Left ventricle myocardium inferior (tissue), 1 donor: ENCODE data around the gene MED6. TPM values are rescaled to one million over a fixed set of nuclear protein-coding genes. Genes with fewer than 3 reads are reported as not detected.

Experiments
- DNase-seq: peaks from one replicate; pipeline ENCODE4 v3.0.0-alpha.2; 2020
- H3K27ac ChIP-seq: fragments of 200-600 bp; replicated peaks from 2 replicates; pipeline ENCODE4 v1.8.0; 2021
- H3K27me3 ChIP-seq: fragments of 200-600 bp; 2 replicates; pipeline ENCODE4 v1.8.0; 2021; ENCODE audit warnings: low read depth
- H3K36me3 ChIP-seq: fragments of 200-600 bp; 2 replicates; pipeline ENCODE4 v1.8.0; 2021
- H3K4me1 ChIP-seq: fragments of 200-600 bp; 2 replicates; pipeline ENCODE4 v1.8.0; 2021
- H3K4me3 ChIP-seq: fragments of 200-600 bp; 2 replicates; pipeline ENCODE4 v1.8.0; 2021; ENCODE audit warnings: mild to moderate bottlenecking, moderate library complexity
- H3K9me3 ChIP-seq: fragments of 200-600 bp; replicated peaks from 2 replicates; pipeline ENCODE4 v1.8.0; 2021
- intact Hi-C: fragments of 100-400 bp; cut with micrococcal nuclease; formaldehyde crosslinking; loops from one replicate; pipeline ENCODE4 v1.11.0; 2022
- long read RNA-seq: library from polyadenylated mRNA; unstranded; transcript quantifications from one replicate; pipeline ENCODE4 v2.0.0, GENCODE V29; 2021
- total RNA-seq: library from RNA; stranded (reverse); fragmentation: NEBNext Ultra II Directional; extraction: Animal tissue kit (Norgen Biotek cat#: 25700); gene quantifications from one replicate; pipeline ENCODE4 v1.2.1, GENCODE V29; 2021
- TF ChIP-seq, protein P1 (sequence below): fragments of 200-600 bp; IDR thresholded peaks from 2 replicates; pipeline ENCODE4 v1.8.0; 2021; ENCODE audit warnings: antibody characterized with exemption, mild to moderate bottlenecking, borderline replicate concordance
- donor health status: DM: no; HTN: yes; CAD: no; lungs with severe emphysema.

MED6 gene, protein sequence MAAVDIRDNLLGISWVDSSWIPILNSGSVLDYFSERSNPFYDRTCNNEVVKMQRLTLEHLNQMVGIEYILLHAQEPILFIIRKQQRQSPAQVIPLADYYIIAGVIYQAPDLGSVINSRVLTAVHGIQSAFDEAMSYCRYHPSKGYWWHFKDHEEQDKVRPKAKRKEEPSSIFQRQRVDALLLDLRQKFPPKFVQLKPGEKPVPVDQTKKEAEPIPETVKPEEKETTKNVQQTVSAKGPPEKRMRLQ
- 19.4 TPM for total RNA-seq
- long read RNA-seq, transcript MED6-201 (8 exons, 1,995 nt) = major isoform, 5 of 5 reads
- long read RNA-seq, partial matches to known transcripts = 0 of 5 reads
- long read RNA-seq, other reads (novel, unspliced or antisense) = 0 of 5 reads

DNA sequence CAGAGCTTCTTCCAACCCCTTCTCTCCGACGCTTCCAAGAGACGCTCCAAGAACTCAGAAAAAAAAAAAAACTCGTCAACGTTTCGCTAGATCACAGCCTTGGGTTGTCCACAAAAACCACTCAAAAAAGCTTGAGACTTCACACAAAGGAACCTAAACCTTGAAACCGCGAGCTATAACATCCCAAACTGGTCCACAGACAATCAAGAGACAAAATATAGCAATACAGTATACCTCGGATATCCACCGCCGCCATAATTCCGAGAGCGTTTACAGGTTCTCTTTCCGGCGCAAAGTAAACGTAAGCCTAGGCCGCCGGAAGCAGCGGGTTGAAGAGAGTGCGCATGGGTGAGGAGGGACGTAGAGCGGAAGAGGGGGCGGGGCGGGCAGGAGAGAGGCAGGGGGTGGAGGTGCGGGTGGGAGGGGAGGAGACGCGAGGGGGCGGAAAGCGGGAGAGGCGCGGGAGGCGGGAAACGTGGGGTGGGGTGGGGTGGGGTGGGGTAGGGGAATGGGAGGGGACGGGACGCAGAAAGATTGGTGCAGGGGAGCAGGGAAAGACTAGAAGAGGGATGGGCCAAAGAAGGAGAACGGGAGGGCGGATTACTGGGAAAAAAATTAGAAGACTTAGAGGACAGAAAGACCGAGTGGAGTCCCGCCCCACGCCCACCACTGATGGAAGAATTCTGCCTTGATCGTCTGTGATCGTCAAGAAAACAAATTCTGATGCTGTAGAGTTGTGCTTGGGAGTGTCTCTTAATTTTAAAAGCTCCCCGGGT, at the start of gene MED6:
MED6 (minus strand) TSS at position 274 of the 776 bp plus-strand sequence; CDS start at position 256, 18 bp downstream.
- intact Hi-C loops = no loop called here
- Histone ChIP-seq H3K36me3 (peaks cover 12% of the 10 kb centered on the region), H3K4me3 (peak within 1 kb of the TSS; percentile 76), H3K9me3 (no peaks in the 10 kb centered on the region), H3K27me3 (peaks cover 4% of the 10 kb centered on the region), H3K27ac (peak within 1 kb of the TSS; percentile 71), H3K4me1 (peaks cover 40% of the 10 kb centered on the region)
- DNase-seq = peak; percentile 95
- TF ChIP-seq, protein P1, sequence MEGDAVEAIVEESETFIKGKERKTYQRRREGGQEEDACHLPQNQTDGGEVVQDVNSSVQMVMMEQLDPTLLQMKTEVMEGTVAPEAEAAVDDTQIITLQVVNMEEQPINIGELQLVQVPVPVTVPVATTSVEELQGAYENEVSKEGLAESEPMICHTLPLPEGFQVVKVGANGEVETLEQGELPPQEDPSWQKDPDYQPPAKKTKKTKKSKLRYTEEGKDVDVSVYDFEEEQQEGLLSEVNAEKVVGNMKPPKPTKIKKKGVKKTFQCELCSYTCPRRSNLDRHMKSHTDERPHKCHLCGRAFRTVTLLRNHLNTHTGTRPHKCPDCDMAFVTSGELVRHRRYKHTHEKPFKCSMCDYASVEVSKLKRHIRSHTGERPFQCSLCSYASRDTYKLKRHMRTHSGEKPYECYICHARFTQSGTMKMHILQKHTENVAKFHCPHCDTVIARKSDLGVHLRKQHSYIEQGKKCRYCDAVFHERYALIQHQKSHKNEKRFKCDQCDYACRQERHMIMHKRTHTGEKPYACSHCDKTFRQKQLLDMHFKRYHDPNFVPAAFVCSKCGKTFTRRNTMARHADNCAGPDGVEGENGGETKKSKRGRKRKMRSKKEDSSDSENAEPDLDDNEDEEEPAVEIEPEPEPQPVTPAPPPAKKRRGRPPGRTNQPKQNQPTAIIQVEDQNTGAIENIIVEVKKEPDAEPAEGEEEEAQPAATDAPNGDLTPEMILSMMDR = no peak

DNA sequence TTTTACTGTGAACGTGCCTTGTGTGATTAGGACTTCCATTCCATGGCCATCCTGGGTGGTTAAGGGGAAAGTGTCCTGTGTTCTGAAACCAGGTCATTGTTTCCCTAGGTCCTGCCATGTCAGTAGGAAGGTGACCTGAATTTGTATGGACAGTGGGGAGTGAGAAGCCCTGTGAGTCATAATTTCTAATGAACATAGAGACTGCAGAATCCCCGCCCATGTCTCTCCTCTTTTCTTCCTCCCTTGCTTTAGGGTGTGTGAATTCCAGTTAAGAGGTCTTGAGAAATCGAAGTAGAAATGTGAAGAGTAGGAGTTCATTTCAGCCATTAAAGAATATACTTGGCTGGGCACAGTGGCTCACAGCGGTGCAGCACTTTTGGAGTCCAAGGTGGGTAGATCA, 49.3 kb upstream of the MED6 start:
- no peak overlapping the region for H3K27ac ChIP-seq
- intact Hi-C loops = no loop called here
- H3K36me3 ChIP-seq = no peaks in the 10 kb centered on the region
- H3K4me3 ChIP-seq = no peak overlapping the region
- no peak for DNase-seq
- H3K9me3 ChIP-seq = no peaks in the 10 kb centered on the region
- TF ChIP-seq, protein P1 = no peak
- H3K27me3 ChIP-seq = no peaks in the 10 kb centered on the region
- peaks cover 15% of the 10 kb centered on the region for H3K4me1 ChIP-seq

DNA sequence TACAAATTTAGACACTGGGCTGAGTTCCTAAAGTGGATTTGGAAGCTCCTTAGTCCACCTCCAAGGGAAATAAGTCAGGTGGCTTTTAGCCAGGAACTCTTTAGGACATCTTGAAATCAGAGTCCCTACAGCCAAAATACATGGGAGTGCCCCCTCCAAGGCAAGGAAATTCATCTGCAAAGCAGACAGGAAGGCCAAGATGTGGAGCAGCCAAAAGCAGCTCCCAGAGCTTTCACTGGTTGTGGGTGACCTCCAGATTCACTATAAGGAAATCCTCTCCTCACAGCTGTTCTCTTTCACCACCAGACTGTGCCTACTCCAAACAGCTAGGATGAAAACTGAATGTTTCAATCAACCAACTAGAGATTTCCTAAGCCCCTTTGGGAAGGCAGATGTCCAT, 47.9 kb upstream of the MED6 start:
- no peak for DNase-seq
- no peaks in the 10 kb centered on the region for H3K9me3 ChIP-seq
- intact Hi-C loops = no loop called here
- H3K4me3 ChIP-seq = no peak overlapping the region
- TF ChIP-seq, protein P1 = no peak
- H3K27ac ChIP-seq = peak overlapping the region; percentile 39
- H3K4me1 ChIP-seq = peaks cover 15% of the 10 kb centered on the region
- peaks cover 5% of the 10 kb centered on the region for H3K27me3 ChIP-seq
- H3K36me3 ChIP-seq = no peaks in the 10 kb centered on the region

DNA sequence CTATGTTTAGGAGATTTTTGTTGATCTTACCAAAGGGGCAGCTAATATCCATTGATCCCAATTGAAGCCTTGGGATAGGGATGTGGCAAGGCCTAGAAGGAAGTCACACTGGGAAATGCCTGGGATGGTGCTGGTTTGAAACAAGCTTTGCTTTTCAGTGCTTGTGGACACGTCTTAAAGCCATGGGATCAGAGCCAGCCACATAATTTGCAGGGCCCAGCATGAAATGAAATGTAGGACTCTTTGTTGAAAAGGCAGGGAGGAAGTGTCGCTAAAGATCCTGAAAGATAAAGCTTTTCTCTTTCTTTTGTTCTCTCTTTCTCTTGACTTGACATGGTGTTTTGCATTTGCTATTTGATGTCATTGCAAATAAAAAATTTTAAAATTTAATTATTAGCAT, 46.2 kb upstream of the MED6 start:
- DNase-seq = no peak
- H3K9me3 ChIP-seq = no peaks in the 10 kb centered on the region
- intact Hi-C loops = no loop called here
- no peak overlapping the region for H3K27ac ChIP-seq
- peaks cover 27% of the 10 kb centered on the region for H3K4me1 ChIP-seq
- H3K36me3 ChIP-seq = no peaks in the 10 kb centered on the region
- TF ChIP-seq, protein P1 = no peak
- H3K4me3 ChIP-seq = no peak overlapping the region
- H3K27me3 ChIP-seq = peaks cover 18% of the 10 kb centered on the region

DNA sequence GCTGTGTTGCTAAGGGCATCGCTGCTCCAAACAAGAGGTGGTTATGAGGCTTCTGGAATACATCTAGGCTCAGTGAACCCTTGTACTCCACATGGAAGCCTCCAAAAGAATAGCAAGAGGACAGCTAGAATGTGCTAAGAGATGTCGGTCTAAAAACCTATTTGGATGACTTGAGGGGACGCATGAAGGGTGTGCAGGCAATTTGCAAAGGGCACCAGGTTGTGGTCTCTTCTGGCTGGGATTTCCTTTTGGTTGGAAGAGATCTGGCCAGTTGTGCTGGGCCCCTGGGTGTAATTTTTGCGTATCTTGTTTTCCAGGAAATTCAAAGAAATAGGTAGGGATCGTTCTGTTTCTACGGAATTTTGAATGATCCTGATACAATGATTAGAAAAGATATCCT, 45.4 kb upstream of the MED6 start:
- Histone ChIP-seq H3K27me3 (peaks cover 21% of the 10 kb centered on the region), H3K4me1 (peaks cover 31% of the 10 kb centered on the region), H3K36me3 (no peaks in the 10 kb centered on the region), H3K27ac (no peak overlapping the region), H3K9me3 (no peaks in the 10 kb centered on the region), H3K4me3 (no peak overlapping the region)
- intact Hi-C loops = no loop called here
- no peak for DNase-seq
- TF ChIP-seq, protein P1 = no peak
